Measurements from ENCODE around the gene CCT8L2.
"Not testable (repeated sequence)": the region's sequence is repeated elsewhere in the genome, so short reads cannot be mapped to it uniquely, and the experiment has no call there.

Gene CCT8L2

GRCh38 chr22:16559056-16559955 is 33.3 kb downstream of the CCT8L2 start:
- ATAC-seq: no peak

GRCh38 chr22:16558376-16558945 is 34.1 kb downstream of the CCT8L2 start:
- not testable (repeated sequence) for ATAC-seq

- not testable (repeated sequence) for ATAC-seq
These were observed 35.1 kb downstream of the CCT8L2 start for GRCh38 chr22:16557511-16557910.

- not testable (repeated sequence) for ATAC-seq
These were observed 37.3 kb downstream of the CCT8L2 start for GRCh38 chr22:16555077-16555994.

GRCh38 chr22:16543310-16543709 is 49.3 kb downstream of the CCT8L2 start:
- not testable (repeated sequence) for ATAC-seq
